HCT116 (cell line): Measurements from ENCODE around the gene VWF. TPM values are rescaled to one million over a fixed set of nuclear protein-coding genes. Genes with fewer than 3 reads are reported as not detected.

Source experiments
- ATAC-seq: fragments of 200-7000 bp; cut with Tn5 transposase; 2 replicates; pipeline ENCODE4 v1.9.1; 2020; ENCODE audit warnings: mild to moderate bottlenecking, moderate library complexity
- BruUV-seq: library from RNA; stranded (reverse); fragments of 400-500 nt; replicated peaks from 2 replicates; lab custom pipeline; 2021; lab: Mats Ljungman, UMichigan
- CTCF ChIA-PET: fragments of 300-600 bp; sonication (Branson Sonifier 250); formaldehyde crosslinking; loops from one replicate; lab custom pipeline; 2021; ENCODE audit warnings: antibody characterized with exemption; lab: Charles Lee
- POLR2A ChIA-PET: fragments of 300-600, 350-600 bp; sonication (Branson Sonifier 250); formaldehyde crosslinking; loops from one replicate; lab custom pipeline; 2021; ENCODE audit warnings: antibody characterized with exemption; lab: Charles Lee
- RAD21 ChIA-PET, 2 experiments: fragments of 300-600 bp; sonication (Branson Sonifier 250); formaldehyde crosslinking; loops; one replicate each; lab custom pipeline; 2023; ENCODE audit warnings: low total read pairs in 2 of 2; ENCODE audit not compliant: uncharacterized antibody in 2 of 2, unreplicated experiment in 2 of 2, low non-redundant PET in 1 of 2; lab: Charles Lee
- DNase-seq: peaks from one replicate; pipeline ENCODE4 v3.0.0-alpha.2; 2010; ENCODE audit warnings: low read depth, low spot score
- H2AFZ ChIP-seq: fragments of 200-600 bp; shearing (Covaris generic), sonication (generic); 2 replicates; pipeline ENCODE4 v1.6.1; 2017; ENCODE audit warnings: low read depth, mixed run types, mixed read lengths, antibody characterized with exemption, low read length; ENCODE audit not compliant: poor library complexity, severe bottlenecking
- H3K27ac ChIP-seq: 2 replicates; pipeline ENCODE4 v1.5.1; 2012; ENCODE audit warnings: low read depth, low read length
- H3K27me3 ChIP-seq: fragments of 200-600 bp; sonication (generic); 2 replicates; pipeline ENCODE4 v1.6.1; 2016; ENCODE audit warnings: mixed run types, low read length, mixed read lengths; ENCODE audit not compliant: insufficient read depth
- H3K36me3 ChIP-seq, 2 experiments: fragments of 200-500 bp in 1 of 2; fragments of 200-600 bp in 1 of 2; sonication (Bioruptor generic) in 1 of 2; sonication (generic) in 1 of 2; 2 replicates each; pipeline versions ENCODE4 v1.5.1 to v1.6.1; 2014 to 2016; ENCODE audit warnings: low read length in 2 of 2, inconsistent platforms in 1 of 2, mixed read lengths in 1 of 2, mixed run types in 1 of 2; ENCODE audit not compliant: insufficient read depth in 2 of 2, control insufficient read depth in 1 of 2
- H3K4me1 ChIP-seq, 2 experiments: fragments of 200-600 bp in 1 of 2; sonication (generic) in 1 of 2; 2 replicates each; pipeline versions ENCODE4 v1.5.1 to v1.6.1; 2012 to 2017; ENCODE audit warnings: low read length in 2 of 2, inconsistent platforms in 1 of 2, mild to moderate bottlenecking in 1 of 2, mixed read lengths in 1 of 2, mixed run types in 1 of 2, moderate library complexity in 1 of 2; ENCODE audit not compliant: insufficient read depth in 2 of 2, control insufficient read depth in 1 of 2
- H3K4me2 ChIP-seq: fragments of 200-600 bp; sonication (generic); 2 replicates; pipeline ENCODE4 v1.6.1; 2017; ENCODE audit warnings: mixed run types, low read length, mixed read lengths
- H3K4me3 ChIP-seq, 2 experiments: fragments of 200-600 bp in 1 of 2; sonication (generic) in 1 of 2; replicated peaks in 1 of 2; 2 replicates each; pipeline ENCODE4 v1.5.1; 2011 to 2016; ENCODE audit warnings: low read length in 2 of 2, control low read depth in 1 of 2, low read depth in 1 of 2, mild to moderate bottlenecking in 1 of 2, mixed read lengths in 1 of 2, mixed run types in 1 of 2
- H3K79me2 ChIP-seq: fragments of 200-600 bp; sonication (generic); 2 replicates; pipeline ENCODE4 v1.6.1; 2017; ENCODE audit warnings: mild to moderate bottlenecking, mixed run types, low read length, moderate library complexity, mixed read lengths; ENCODE audit not compliant: insufficient read depth
- H3K9ac ChIP-seq: fragments of 200-600 bp; sonication (generic); 2 replicates; pipeline ENCODE4 v1.6.1; 2016; ENCODE audit warnings: low read length, mixed read lengths
- H3K9me2 ChIP-seq: fragments of 200-600 bp; sonication (generic), shearing (Covaris generic); 2 replicates; pipeline ENCODE4 v1.6.1; 2017; ENCODE audit warnings: mixed run types, mild to moderate bottlenecking, moderate library complexity; ENCODE audit not compliant: insufficient read depth
- H3K9me3 ChIP-seq, 2 experiments: fragments of 200-500 bp in 1 of 2; fragments of 200-600 bp in 1 of 2; sonication (Bioruptor generic) in 1 of 2; sonication (generic) in 1 of 2; 2 replicates each; pipeline ENCODE4 v1.6.1; 2014 to 2017; ENCODE audit warnings: low read length in 2 of 2, mixed read lengths in 2 of 2, inconsistent platforms in 1 of 2, low read depth in 1 of 2, mild to moderate bottlenecking in 1 of 2, mixed run types in 1 of 2, moderate library complexity in 1 of 2; ENCODE audit not compliant: control insufficient read depth in 1 of 2, insufficient read depth in 1 of 2
- H4K20me1 ChIP-seq: fragments of 200-600 bp; sonication (generic), shearing (Covaris generic); 2 replicates; pipeline ENCODE4 v1.6.1; 2017; ENCODE audit warnings: mixed run types, mild to moderate bottlenecking, moderate library complexity; ENCODE audit not compliant: insufficient read depth
- CEBPB ChIP-seq: IDR thresholded peaks from 2 replicates; pipeline ENCODE4 v1.6.1; 2012; ENCODE audit warnings: low read depth
- ELF1 ChIP-seq: IDR thresholded peaks from 2 replicates; pipeline ENCODE4 v1.6.1; 2012; ENCODE audit warnings: low read depth, borderline replicate concordance
- EZH2phosphoT487 ChIP-seq: fragments of 200-600 bp; IDR thresholded peaks from 2 replicates; pipeline ENCODE4 v1.6.1; 2018; ENCODE audit warnings: antibody characterized with exemption, borderline replicate concordance
- JUND ChIP-seq: IDR thresholded peaks from 2 replicates; pipeline ENCODE4 v1.6.1; 2012
- POLR2AphosphoS5 ChIP-seq: IDR thresholded peaks from 2 replicates; pipeline ENCODE4 v1.6.1; 2011; ENCODE audit warnings: mild to moderate bottlenecking, low read depth, low read length, moderate library complexity
- SRF ChIP-seq: IDR thresholded peaks from 2 replicates; pipeline ENCODE4 v1.6.1; 2012; ENCODE audit warnings: low read depth
- YY1 ChIP-seq: IDR thresholded peaks from 2 replicates; pipeline ENCODE4 v1.6.1; 2011; ENCODE audit warnings: low read length, low read depth, moderate library complexity, mild to moderate bottlenecking; ENCODE audit not compliant: insufficient replicate concordance; ENCODE audit errors: extremely low read depth
- intact Hi-C: fragments of 100-400 bp; cut with micrococcal nuclease; formaldehyde crosslinking; loops from 2 replicates; pipeline ENCODE4 v1.10.0; 2022
- total RNA-seq: library from RNA; stranded (reverse); gene quantifications from one replicate; pipeline ENCODE4 v1.2.1, GENCODE V29; 2021; ENCODE audit not compliant: unreplicated experiment
- TF ChIP-seq, protein P1 (sequence below): IDR thresholded peaks from 2 replicates; pipeline ENCODE4 v1.6.1; 2012
- TF ChIP-seq, protein P2 (sequence below): IDR thresholded peaks from 2 replicates; pipeline ENCODE4 v1.6.1; 2012; ENCODE audit warnings: low read depth

VWF gene
- total RNA-seq, 1 experiment from 2014 or later, result 0.57 TPM

DNA sequence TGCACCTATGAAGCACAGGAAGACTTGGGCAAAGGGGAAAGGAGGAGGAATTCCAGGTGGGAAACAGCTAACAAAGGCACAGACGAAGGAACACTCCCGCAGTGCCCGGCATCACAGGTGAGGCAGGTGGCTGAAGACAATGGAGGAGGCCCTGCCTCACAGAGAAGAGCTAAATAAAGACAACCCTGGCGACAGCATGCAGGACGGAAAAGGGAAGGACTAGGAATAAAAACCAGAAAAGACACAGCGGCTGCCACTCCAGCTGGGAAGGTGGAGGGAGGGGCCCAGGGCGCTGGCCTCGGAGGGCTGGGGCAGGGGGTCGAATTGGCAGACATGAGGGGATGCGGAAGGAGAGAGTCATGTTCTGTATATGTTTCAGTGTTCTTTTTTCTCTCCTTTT is 136.4 kb downstream of the VWF start:
- Histone ChIP-seq H3K4me1 (peaks cover 2 to 5% of the 10 kb centered on the region in 2 experiments; a peak in 2 of 4 replicates), H3K79me2 (no peaks in the 10 kb centered on the region), H3K4me2 (no peak overlapping the region), H3K9me3 (no peaks in the 10 kb centered on the region), H3K36me3 (no peaks in the 10 kb centered on the region), H2AFZ (no peak overlapping the region), H4K20me1 (no peaks in the 10 kb centered on the region), H3K27ac (no peak overlapping the region), H3K9me2 (no peaks in the 10 kb centered on the region), H3K4me3 (no peak overlapping the region), H3K9ac (no peak overlapping the region), H3K27me3 (no peaks in the 10 kb centered on the region)
- intact Hi-C loops, result loop anchor here (1.0 kb wide), 2 partner anchors 50 to 297 kb away; no protein-coding TSS in a partner anchor
- POLR2A ChIA-PET, result interaction anchor here (1.6 to 1.7 kb wide), 2 partner anchors 50 to 51 kb away, joined by 6 to 15 read pairs; no protein-coding TSS in a partner anchor
- no TSS peak for BruUV-seq
- TF ChIP-seq YY1, result no peak
- TF ChIP-seq CEBPB, result no peak
- TF ChIP-seq POLR2AphosphoS5, result no peak
- TF ChIP-seq EZH2phosphoT487, result no peak
- no peak for TF ChIP-seq JUND
- TF ChIP-seq, protein P1, sequence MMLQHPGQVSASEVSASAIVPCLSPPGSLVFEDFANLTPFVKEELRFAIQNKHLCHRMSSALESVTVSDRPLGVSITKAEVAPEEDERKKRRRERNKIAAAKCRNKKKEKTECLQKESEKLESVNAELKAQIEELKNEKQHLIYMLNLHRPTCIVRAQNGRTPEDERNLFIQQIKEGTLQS, result no peak
- no peak for TF ChIP-seq SRF
- TF ChIP-seq, protein P2, sequence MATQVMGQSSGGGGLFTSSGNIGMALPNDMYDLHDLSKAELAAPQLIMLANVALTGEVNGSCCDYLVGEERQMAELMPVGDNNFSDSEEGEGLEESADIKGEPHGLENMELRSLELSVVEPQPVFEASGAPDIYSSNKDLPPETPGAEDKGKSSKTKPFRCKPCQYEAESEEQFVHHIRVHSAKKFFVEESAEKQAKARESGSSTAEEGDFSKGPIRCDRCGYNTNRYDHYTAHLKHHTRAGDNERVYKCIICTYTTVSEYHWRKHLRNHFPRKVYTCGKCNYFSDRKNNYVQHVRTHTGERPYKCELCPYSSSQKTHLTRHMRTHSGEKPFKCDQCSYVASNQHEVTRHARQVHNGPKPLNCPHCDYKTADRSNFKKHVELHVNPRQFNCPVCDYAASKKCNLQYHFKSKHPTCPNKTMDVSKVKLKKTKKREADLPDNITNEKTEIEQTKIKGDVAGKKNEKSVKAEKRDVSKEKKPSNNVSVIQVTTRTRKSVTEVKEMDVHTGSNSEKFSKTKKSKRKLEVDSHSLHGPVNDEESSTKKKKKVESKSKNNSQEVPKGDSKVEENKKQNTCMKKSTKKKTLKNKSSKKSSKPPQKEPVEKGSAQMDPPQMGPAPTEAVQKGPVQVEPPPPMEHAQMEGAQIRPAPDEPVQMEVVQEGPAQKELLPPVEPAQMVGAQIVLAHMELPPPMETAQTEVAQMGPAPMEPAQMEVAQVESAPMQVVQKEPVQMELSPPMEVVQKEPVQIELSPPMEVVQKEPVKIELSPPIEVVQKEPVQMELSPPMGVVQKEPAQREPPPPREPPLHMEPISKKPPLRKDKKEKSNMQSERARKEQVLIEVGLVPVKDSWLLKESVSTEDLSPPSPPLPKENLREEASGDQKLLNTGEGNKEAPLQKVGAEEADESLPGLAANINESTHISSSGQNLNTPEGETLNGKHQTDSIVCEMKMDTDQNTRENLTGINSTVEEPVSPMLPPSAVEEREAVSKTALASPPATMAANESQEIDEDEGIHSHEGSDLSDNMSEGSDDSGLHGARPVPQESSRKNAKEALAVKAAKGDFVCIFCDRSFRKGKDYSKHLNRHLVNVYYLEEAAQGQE, result no peak
- TF ChIP-seq ELF1, result no peak
- no peak for ATAC-seq
- DNase-seq, result no peak
- RAD21 ChIA-PET, result interaction anchor here (0.6 to 3.0 kb wide), 8 partner anchors 42 to 477 kb away, joined by 3 to 38 read pairs (median 4); no protein-coding TSS in a partner anchor
- CTCF ChIA-PET, result interaction anchor here (0.6 to 5.8 kb wide), 37 partner anchors 8 to 816 kb away, joined by 3 to 321 read pairs (median 5); no protein-coding TSS in a partner anchor
